ENCODE data around the gene C20orf202. TPM values are rescaled to one million over a fixed set of nuclear protein-coding genes. Genes with fewer than 3 reads are reported as not detected.

The C20orf202 gene
- polyA plus RNA-seq, 1 of the 3 experiments (the other 2 are of a cell fraction), result not detected

DNA sequence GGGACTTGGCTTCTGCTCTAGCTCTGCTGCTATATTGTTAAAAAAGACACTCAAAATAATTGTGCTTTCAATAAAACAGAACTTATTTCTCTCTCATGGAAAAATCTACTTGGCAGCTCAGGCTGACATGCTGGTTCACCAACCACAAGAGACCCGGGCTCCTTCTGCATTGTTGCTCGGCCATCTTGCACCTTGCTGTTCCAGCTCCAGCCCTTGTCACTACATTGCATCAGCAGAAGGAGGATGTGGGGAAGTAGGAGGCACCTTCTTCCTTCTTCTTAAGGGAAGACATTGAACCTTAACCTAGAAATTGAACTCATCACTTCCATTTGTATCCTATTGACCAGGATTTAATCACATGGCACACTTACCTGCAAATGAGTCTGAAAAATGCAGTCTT lies 6.6 kb upstream of the C20orf202 start (continued):
- TF ChIP-seq, protein P1, sequence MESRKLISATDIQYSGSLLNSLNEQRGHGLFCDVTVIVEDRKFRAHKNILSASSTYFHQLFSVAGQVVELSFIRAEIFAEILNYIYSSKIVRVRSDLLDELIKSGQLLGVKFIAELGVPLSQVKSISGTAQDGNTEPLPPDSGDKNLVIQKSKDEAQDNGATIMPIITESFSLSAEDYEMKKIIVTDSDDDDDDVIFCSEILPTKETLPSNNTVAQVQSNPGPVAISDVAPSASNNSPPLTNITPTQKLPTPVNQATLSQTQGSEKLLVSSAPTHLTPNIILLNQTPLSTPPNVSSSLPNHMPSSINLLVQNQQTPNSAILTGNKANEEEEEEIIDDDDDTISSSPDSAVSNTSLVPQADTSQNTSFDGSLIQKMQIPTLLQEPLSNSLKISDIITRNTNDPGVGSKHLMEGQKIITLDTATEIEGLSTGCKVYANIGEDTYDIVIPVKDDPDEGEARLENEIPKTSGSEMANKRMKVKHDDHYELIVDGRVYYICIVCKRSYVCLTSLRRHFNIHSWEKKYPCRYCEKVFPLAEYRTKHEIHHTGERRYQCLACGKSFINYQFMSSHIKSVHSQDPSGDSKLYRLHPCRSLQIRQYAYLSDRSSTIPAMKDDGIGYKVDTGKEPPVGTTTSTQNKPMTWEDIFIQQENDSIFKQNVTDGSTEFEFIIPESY (IDR thresholded peaks at IDR 0.05; ENCODE audit: borderline replicate concordance, low read depth), result no peak

DNA sequence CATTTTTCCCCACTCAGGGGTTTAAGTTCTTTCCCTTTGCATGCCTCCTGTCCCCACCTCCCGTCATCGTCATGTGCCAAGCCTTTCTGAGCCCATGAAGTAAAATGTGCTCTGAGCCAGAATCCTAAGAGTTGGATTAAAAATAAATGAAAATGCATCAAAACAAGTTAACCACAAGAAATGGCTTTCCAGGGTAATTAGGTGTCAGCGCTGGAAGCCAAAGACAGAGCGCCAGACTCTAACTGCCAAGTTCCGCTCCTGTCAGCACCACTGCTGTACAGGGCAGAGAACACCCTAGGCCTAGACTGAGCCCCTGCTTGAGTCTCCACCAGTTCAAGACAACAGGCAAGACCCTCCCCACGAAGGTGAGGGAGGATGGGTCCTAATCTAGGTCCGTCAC lies 5.5 kb upstream of the C20orf202 start:
- Histone ChIP-seq H3K9me2 (no peaks in the 10 kb centered on the region), H3K36me3 (replicated peaks in 1 of 2; ENCODE audit: control insufficient read depth in 1 of 2, insufficient read depth in 2 of 2, low read length in 1 of 2) (no peaks in the 10 kb centered on the region), H4K20me1 (ENCODE audit: insufficient read depth) (no peaks in the 10 kb centered on the region), H3K27me3 (ENCODE audit: insufficient read depth) (no peaks in the 10 kb centered on the region; the same call in 1 of the 2 replicates), H3K4me3 (ENCODE audit: low read depth in 2 of 2, low read length in 1 of 2) (no peak overlapping the region), H3F3A (replicated peaks; ENCODE audit: insufficient read depth) (no peaks in the 10 kb centered on the region), H3K9ac (no peak overlapping the region), H3K9me3 (no peaks in the 10 kb centered on the region), H3K4me2 (no peak overlapping the region), H2AFZ (ENCODE audit: low read depth) (no peak overlapping the region), H3K27ac (ENCODE audit: low read depth in 2 of 2, low read length in 1 of 2) (no peak overlapping the region), H3K79me2 (ENCODE audit: insufficient read depth) (no peaks in the 10 kb centered on the region), H3K4me1 (ENCODE audit: control insufficient read depth in 1 of 2, insufficient read depth in 2 of 2, low read depth in 1 of 2, low read length in 1 of 2) (no peaks in the 10 kb centered on the region)
- 49% methylated on average over 7 of the region's 7 CpGs for WGBS (ENCODE audit: low lambda C conversion rate)
- ChIA-PET POLR2A (no interaction called here), CTCF (interaction anchor here (2.3 kb wide), 1 partner anchor 14 kb away, joined by 14 read pairs; no protein-coding TSS in a partner anchor)
- DNase-seq, result no peak
- TF ChIP-seq, protein P2, sequence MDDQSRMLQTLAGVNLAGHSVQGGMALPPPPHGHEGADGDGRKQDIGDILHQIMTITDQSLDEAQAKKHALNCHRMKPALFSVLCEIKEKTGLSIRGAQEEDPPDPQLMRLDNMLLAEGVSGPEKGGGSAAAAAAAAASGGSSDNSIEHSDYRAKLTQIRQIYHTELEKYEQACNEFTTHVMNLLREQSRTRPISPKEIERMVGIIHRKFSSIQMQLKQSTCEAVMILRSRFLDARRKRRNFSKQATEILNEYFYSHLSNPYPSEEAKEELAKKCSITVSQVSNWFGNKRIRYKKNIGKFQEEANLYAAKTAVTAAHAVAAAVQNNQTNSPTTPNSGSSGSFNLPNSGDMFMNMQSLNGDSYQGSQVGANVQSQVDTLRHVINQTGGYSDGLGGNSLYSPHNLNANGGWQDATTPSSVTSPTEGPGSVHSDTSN (IDR thresholded peaks at IDR 0.05), result no peak
- no peak for TF ChIP-seq SMC3 (IDR thresholded peaks at IDR 0.05; ENCODE audit: low read depth, low read length)
- TF ChIP-seq RXRA (IDR thresholded peaks at IDR 0.05; ENCODE audit: borderline replicate concordance, low read depth), result no peak
- TF ChIP-seq SIN3A (IDR thresholded peaks at IDR 0.05; ENCODE audit: borderline replicate concordance, low read depth, low read length), result no peak
- no peak for TF ChIP-seq EP300 (IDR thresholded peaks at IDR 0.05; ENCODE audit: borderline replicate concordance in 1 of 2, low read depth in 1 of 2, low read length in 1 of 2)

DNA sequence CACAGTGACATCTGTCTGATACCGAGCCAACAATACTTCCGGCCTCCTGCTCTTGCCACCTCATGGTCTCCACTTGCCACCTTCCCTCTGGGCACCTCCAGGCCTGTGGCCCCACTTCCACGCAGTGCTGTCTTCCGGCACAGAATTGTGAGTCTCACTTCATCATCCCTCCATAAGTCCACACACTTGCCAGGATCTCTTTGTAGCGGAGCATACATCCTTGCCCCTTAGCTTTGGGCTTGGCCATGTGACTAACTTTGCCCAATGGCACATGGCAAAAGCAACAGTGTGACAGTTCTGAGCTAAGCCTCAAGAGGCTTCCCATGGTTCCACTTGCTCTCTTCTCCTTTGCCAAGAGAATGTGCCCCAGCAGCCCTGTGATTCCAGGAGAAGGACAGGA lies 4.5 kb upstream of the C20orf202 start:
- Histone ChIP-seq H3K27ac (ENCODE audit: low read depth in 2 of 2, low read length in 1 of 2) (no peak overlapping the region), H3K4me1 (ENCODE audit: control insufficient read depth in 1 of 2, insufficient read depth in 2 of 2, low read depth in 1 of 2, low read length in 1 of 2) (no peaks in the 10 kb centered on the region), H3K79me2 (ENCODE audit: insufficient read depth) (no peaks in the 10 kb centered on the region), H3F3A (replicated peaks; ENCODE audit: insufficient read depth) (no peaks in the 10 kb centered on the region), H3K4me3 (ENCODE audit: low read depth in 2 of 2, low read length in 1 of 2) (no peak overlapping the region), H3K9ac (no peak overlapping the region), H4K20me1 (ENCODE audit: insufficient read depth) (no peaks in the 10 kb centered on the region), H3K9me3 (no peaks in the 10 kb centered on the region), H2AFZ (ENCODE audit: low read depth) (no peak overlapping the region), H3K4me2 (no peak overlapping the region), H3K9me2 (no peaks in the 10 kb centered on the region), H3K27me3 (ENCODE audit: insufficient read depth) (no peaks in the 10 kb centered on the region; the same call in 1 of the 2 replicates), H3K36me3 (replicated peaks in 1 of 2; ENCODE audit: control insufficient read depth in 1 of 2, insufficient read depth in 2 of 2, low read length in 1 of 2) (no peaks in the 10 kb centered on the region)
- no peak for DNase-seq
- ChIA-PET CTCF (interaction anchor here (0.7 to 2.3 kb wide), 3 partner anchors 13 to 268 kb away, joined by 3 to 14 read pairs (median 4); partner anchors contain the start of gene NSFL1C), POLR2A (no interaction called here)
- 81% methylated on average over 5 of the region's 5 CpGs for WGBS (ENCODE audit: low lambda C conversion rate)
- no peak for TF ChIP-seq RFX5 (IDR thresholded peaks at IDR 0.05; ENCODE audit: low read length)
- TF ChIP-seq JUND (IDR thresholded peaks at IDR 0.05), result no peak
- TF ChIP-seq, protein P3, sequence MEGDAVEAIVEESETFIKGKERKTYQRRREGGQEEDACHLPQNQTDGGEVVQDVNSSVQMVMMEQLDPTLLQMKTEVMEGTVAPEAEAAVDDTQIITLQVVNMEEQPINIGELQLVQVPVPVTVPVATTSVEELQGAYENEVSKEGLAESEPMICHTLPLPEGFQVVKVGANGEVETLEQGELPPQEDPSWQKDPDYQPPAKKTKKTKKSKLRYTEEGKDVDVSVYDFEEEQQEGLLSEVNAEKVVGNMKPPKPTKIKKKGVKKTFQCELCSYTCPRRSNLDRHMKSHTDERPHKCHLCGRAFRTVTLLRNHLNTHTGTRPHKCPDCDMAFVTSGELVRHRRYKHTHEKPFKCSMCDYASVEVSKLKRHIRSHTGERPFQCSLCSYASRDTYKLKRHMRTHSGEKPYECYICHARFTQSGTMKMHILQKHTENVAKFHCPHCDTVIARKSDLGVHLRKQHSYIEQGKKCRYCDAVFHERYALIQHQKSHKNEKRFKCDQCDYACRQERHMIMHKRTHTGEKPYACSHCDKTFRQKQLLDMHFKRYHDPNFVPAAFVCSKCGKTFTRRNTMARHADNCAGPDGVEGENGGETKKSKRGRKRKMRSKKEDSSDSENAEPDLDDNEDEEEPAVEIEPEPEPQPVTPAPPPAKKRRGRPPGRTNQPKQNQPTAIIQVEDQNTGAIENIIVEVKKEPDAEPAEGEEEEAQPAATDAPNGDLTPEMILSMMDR (IDR thresholded peaks at IDR 0.05), result no peak
- no peak for TF ChIP-seq GATA2 (CRISPR knock-in tag; IDR thresholded peaks at IDR 0.05)
- no peak for TF ChIP-seq POLR2AphosphoS5 (IDR thresholded peaks at IDR 0.05; ENCODE audit: low read depth, low read length)
- no peak for TF ChIP-seq ELF1 (IDR thresholded peaks at IDR 0.05)
- no peak for TF ChIP-seq RAD21 (IDR thresholded peaks at IDR 0.05; ENCODE audit: low read length)
- no peak for TF ChIP-seq NRF1 (IDR thresholded peaks at IDR 0.05; ENCODE audit: low read depth, low read length)
- no peak for TF ChIP-seq FOXM1 (IDR thresholded peaks at IDR 0.05; ENCODE audit: low read depth)
- TF ChIP-seq SMC3 (IDR thresholded peaks at IDR 0.05; ENCODE audit: low read depth, low read length), result no peak
- TF ChIP-seq, protein P4, sequence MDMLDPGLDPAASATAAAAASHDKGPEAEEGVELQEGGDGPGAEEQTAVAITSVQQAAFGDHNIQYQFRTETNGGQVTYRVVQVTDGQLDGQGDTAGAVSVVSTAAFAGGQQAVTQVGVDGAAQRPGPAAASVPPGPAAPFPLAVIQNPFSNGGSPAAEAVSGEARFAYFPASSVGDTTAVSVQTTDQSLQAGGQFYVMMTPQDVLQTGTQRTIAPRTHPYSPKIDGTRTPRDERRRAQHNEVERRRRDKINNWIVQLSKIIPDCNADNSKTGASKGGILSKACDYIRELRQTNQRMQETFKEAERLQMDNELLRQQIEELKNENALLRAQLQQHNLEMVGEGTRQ (IDR thresholded peaks at IDR 0.05; ENCODE audit: borderline replicate concordance, low read depth, low read length), result no peak
- TF ChIP-seq YY1 (IDR thresholded peaks at IDR 0.05; ENCODE audit: low read depth), result no peak
- no peak for TF ChIP-seq TCF12 (IDR thresholded peaks at IDR 0.05)
- no peak for TF ChIP-seq MXI1 (IDR thresholded peaks at IDR 0.05; ENCODE audit: low read depth, low read length)
- no peak for TF ChIP-seq TAF1 (IDR thresholded peaks at IDR 0.05; ENCODE audit: borderline replicate concordance, low read depth, low read length)
- no peak for TF ChIP-seq MEF2A (IDR thresholded peaks at IDR 0.05; ENCODE audit: borderline replicate concordance, low read depth)
- TF ChIP-seq EP300 (IDR thresholded peaks at IDR 0.05; ENCODE audit: borderline replicate concordance in 1 of 2, low read depth in 1 of 2, low read length in 1 of 2), result no peak

All from SK-N-SH (cell line).